Measurements from ENCODE around the gene CFAP45. TPM values are rescaled to one million over a fixed set of nuclear protein-coding genes. Genes with fewer than 3 reads are reported as not detected.

The CFAP45 gene
- total RNA-seq, 2 donors from 2014 or later = 0.49 to 0.55 TPM

DNA sequence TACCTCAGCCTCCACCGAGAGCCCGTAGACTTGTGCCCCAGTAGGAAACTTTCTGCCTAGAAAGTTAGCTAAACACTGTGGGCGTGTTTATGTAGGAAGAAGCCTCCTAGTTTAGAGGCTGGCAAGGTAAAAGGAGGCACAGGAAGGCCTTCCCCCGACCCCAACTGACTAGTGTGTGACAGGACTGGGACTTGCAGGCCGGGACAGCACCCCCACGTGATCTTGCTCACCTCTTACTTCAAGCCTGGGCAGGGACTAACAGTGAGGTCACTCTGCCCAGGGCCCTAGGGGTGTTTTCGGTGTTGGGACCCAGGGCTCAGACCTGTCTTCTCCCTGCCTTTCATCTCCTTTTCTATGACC, 25.7 kb upstream of the CFAP45 start:
- Mint-ChIP-seq H3K4me3 (peak overlapping the region; percentile 91), H3K4me1 (peaks cover 45% of the 10 kb centered on the region), H3K36me3 (ENCODE audit: low read depth) (peaks cover 3% of the 10 kb centered on the region), H3K9me3 (no peaks in the 10 kb centered on the region), H3K27ac (peak overlapping the region; percentile 99), H3K27me3 (ENCODE audit: insufficient read depth) (peaks cover 10% of the 10 kb centered on the region)
- 17 to 23% methylated on average over 5 to 7 of the region's 7 CpGs for WGBS, 2 experiments (ENCODE audit: insufficient coverage in 1 of 2, insufficient read length in 1 of 2)
- peak overlapping the region; percentile 98 for H3K9ac ChIP-seq (ENCODE audit: extremely low read depth, low read length, poor library complexity, severe bottlenecking)
- TF ChIP-seq, protein P1, sequence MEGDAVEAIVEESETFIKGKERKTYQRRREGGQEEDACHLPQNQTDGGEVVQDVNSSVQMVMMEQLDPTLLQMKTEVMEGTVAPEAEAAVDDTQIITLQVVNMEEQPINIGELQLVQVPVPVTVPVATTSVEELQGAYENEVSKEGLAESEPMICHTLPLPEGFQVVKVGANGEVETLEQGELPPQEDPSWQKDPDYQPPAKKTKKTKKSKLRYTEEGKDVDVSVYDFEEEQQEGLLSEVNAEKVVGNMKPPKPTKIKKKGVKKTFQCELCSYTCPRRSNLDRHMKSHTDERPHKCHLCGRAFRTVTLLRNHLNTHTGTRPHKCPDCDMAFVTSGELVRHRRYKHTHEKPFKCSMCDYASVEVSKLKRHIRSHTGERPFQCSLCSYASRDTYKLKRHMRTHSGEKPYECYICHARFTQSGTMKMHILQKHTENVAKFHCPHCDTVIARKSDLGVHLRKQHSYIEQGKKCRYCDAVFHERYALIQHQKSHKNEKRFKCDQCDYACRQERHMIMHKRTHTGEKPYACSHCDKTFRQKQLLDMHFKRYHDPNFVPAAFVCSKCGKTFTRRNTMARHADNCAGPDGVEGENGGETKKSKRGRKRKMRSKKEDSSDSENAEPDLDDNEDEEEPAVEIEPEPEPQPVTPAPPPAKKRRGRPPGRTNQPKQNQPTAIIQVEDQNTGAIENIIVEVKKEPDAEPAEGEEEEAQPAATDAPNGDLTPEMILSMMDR (conservative IDR thresholded peaks at IDR 0.05) = no peak
- H3K36me3 ChIP-seq (ENCODE audit: control insufficient read depth, insufficient read depth, low read length) = peaks cover 7% of the 10 kb centered on the region
- H3K27me3 ChIP-seq (ENCODE audit: control insufficient read depth, insufficient read depth, low read length, poor library complexity, severe bottlenecking) = no peaks in the 10 kb centered on the region
- DNase-seq = no peak
- peak overlapping the region; percentile 39 for H3K27ac ChIP-seq (ENCODE audit: low read depth, low read length)
- H3K4me3 ChIP-seq (ENCODE audit: low read length) = peak overlapping the region; percentile 94
- peaks cover 17% of the 10 kb centered on the region for H3K4me1 ChIP-seq (ENCODE audit: control insufficient read depth, insufficient read depth, low read length)
- no peaks in the 10 kb centered on the region for H3K9me3 ChIP-seq (ENCODE audit: control insufficient read depth, low read length)

GRCh38 chr1:159924791-159925718, 25.1 kb upstream of the CFAP45 start, which contains the start of gene TAGLN2:
TAGLN2 (minus strand) TSS chr1:159925507; CDS start chr1:159920509, 4,998 bp downstream.
- Histone ChIP-seq H3K27me3 (ENCODE audit: control insufficient read depth, insufficient read depth, low read length, poor library complexity, severe bottlenecking) (no peaks in the 10 kb centered on the region), H3K27ac (ENCODE audit: low read depth, low read length) (peak within 1 kb of the TSS; percentile 84), H3K36me3 (ENCODE audit: control insufficient read depth, insufficient read depth, low read length) (peaks cover 13% of the 10 kb centered on the region), H3K4me3 (ENCODE audit: low read length) (peak within 1 kb of the TSS; percentile 94), H3K4me1 (ENCODE audit: control insufficient read depth, insufficient read depth, low read length) (peaks cover 17% of the 10 kb centered on the region), H3K9ac (ENCODE audit: extremely low read depth, low read length, poor library complexity, severe bottlenecking) (peak within 1 kb of the TSS; percentile 98), H3K9me3 (ENCODE audit: control insufficient read depth, low read length) (no peaks in the 10 kb centered on the region)
- Mint-ChIP-seq H3K27me3 (ENCODE audit: insufficient read depth) (peaks cover 5% of the 10 kb centered on the region), H3K27ac (peak within 1 kb of the TSS; percentile 99), H3K4me3 (peak within 1 kb of the TSS; percentile 91), H3K36me3 (ENCODE audit: low read depth) (peaks cover 10% of the 10 kb centered on the region), H3K9me3 (no peaks in the 10 kb centered on the region), H3K4me1 (peaks cover 45% of the 10 kb centered on the region)
- TF ChIP-seq, protein P1 (conservative IDR thresholded peaks at IDR 0.05) = no peak
- 1% methylated on average over 37 to 58 of the region's 58 CpGs for WGBS, 2 experiments (ENCODE audit: insufficient coverage in 1 of 2, insufficient read length in 1 of 2)
- peak; percentile 97 for DNase-seq

DNA sequence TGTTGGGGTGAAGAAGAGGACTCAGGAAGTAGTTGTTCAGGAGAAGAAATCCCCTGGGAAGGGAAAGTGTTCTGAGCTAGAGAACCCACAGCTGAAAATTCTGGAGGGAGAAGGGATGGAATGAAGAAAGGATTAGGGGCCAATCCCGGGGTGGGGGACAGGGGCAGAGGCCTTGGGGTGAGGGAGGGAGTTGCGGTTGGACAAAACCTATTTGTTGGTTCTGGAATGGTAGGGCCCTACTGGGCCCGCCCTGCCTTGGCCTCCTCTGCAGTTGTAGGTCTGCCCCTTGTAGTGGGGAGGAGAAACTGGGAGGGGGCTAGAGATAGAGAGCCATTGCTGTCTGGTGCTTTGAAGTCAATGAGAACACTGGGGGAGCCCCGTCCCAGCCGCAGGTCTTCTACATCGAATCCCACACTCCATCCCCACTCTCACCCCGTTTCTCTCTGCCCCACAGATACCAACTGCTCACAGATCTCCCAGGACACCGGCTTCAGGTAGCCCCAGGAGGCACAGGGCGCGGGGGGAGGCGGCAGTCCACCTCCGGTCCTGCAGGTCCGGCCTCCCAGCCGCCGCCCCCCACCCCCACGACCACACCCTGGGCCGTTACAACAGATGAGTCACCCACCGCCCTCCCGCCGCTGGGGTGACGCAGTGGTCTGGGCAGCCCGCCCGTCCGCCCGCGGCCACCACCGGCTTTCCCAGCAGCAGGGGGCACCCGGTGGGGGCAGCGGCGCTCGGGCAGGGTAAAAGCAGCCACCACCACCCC, 24.2 kb upstream of the CFAP45 start:
- H3K36me3 ChIP-seq (ENCODE audit: control insufficient read depth, insufficient read depth, low read length) = peaks cover 22% of the 10 kb centered on the region
- H3K9me3 ChIP-seq (ENCODE audit: control insufficient read depth, low read length) = no peaks in the 10 kb centered on the region
- peaks cover 17% of the 10 kb centered on the region for H3K4me1 ChIP-seq (ENCODE audit: control insufficient read depth, insufficient read depth, low read length)
- peak overlapping the region; percentile 94 for H3K4me3 ChIP-seq (ENCODE audit: low read length)
- Mint-ChIP-seq H3K27ac (peak overlapping the region; percentile 99), H3K4me1 (peaks cover 48% of the 10 kb centered on the region), H3K4me3 (peak overlapping the region; percentile 91), H3K9me3 (no peaks in the 10 kb centered on the region), H3K36me3 (ENCODE audit: low read depth) (peaks cover 18% of the 10 kb centered on the region), H3K27me3 (ENCODE audit: insufficient read depth) (no peaks in the 10 kb centered on the region)
- DNase-seq = peak; percentile 92
- TF ChIP-seq, protein P1 (conservative IDR thresholded peaks at IDR 0.05) = no peak
- no peaks in the 10 kb centered on the region for H3K27me3 ChIP-seq (ENCODE audit: control insufficient read depth, insufficient read depth, low read length, poor library complexity, severe bottlenecking)
- H3K27ac ChIP-seq (ENCODE audit: low read depth, low read length) = peak overlapping the region; percentile 84
- 3 to 26% methylated on average over 3 to 31 of the region's 31 CpGs for WGBS, 2 experiments (ENCODE audit: insufficient coverage in 1 of 2, insufficient read length in 1 of 2)
- H3K9ac ChIP-seq (ENCODE audit: extremely low read depth, low read length, poor library complexity, severe bottlenecking) = peak overlapping the region; percentile 98

Measured in endodermal cell (in vitro differentiated cells).